CD14-positive monocyte (primary cell): Measurements from ENCODE around the gene ELF3. TPM values are rescaled to one million over a fixed set of nuclear protein-coding genes. Genes with fewer than 3 reads are reported as not detected.
"Not testable (repeated sequence)": the region's sequence is repeated elsewhere in the genome, so short reads cannot be mapped to it uniquely, and the experiment has no call there.

Experiments used
- DNase-seq, 3 donors: peaks; one replicate each; pipeline ENCODE4 v3.0.0-alpha.2; 2011 to 2022
- H2AFZ ChIP-seq: 2 replicates; pipeline ENCODE4 v1.6.0; 2012; ENCODE audit warnings: mild to moderate bottlenecking, low read depth, low read length, inconsistent platforms; ENCODE audit not compliant: insufficient read depth, poor library complexity, severe bottlenecking
- H3K27ac ChIP-seq, 2 donors: 1 replicate in 1 of 2; 2 replicates in 1 of 2; pipeline ENCODE4 v1.5.1; 2012 to 2013; ENCODE audit warnings: low read length in 2 of 2, control low read depth in 1 of 2, inconsistent platforms in 1 of 2, low read depth in 1 of 2, mild to moderate bottlenecking in 1 of 2
- H3K27me3 ChIP-seq, 2 donors: one replicate each; pipeline versions ENCODE4 v1.6.0 to v1.6.1; 2011 to 2013; ENCODE audit warnings: low read length in 2 of 2; ENCODE audit not compliant: control insufficient read depth in 2 of 2, insufficient read depth in 2 of 2
- H3K36me3 ChIP-seq, 2 donors: replicated peaks in 1 of 2; 1 replicate in 1 of 2; 2 replicates in 1 of 2; pipeline versions ENCODE4 v1.5.1 to v1.6.1; 2012 to 2013; ENCODE audit warnings: low read length in 2 of 2, control low read depth in 1 of 2, inconsistent platforms in 1 of 2, mild to moderate bottlenecking in 1 of 2; ENCODE audit not compliant: insufficient read depth in 2 of 2, control insufficient read depth in 1 of 2
- H3K4me1 ChIP-seq, 2 donors: 1 replicate in 1 of 2; 2 replicates in 1 of 2; pipeline versions ENCODE4 v1.5.1 to v1.6.1; 2012 to 2013; ENCODE audit warnings: low read length in 2 of 2, control low read depth in 1 of 2, inconsistent platforms in 1 of 2, mild to moderate bottlenecking in 1 of 2, moderate library complexity in 1 of 2; ENCODE audit not compliant: insufficient read depth in 2 of 2, control insufficient read depth in 1 of 2
- H3K4me2 ChIP-seq: replicated peaks from 2 replicates; pipeline ENCODE3; 2012; ENCODE audit warnings: low read length, moderate library complexity, mild to moderate bottlenecking; ENCODE audit not compliant: poor library complexity, severe bottlenecking; ENCODE audit errors: extremely low read depth
- H3K4me3 ChIP-seq, 3 experiments: fragments of 200-600 bp in 1 of 3; sonication (generic) in 1 of 3; replicated peaks in 1 of 3; 1 replicate in 2 of 3; 2 replicates in 1 of 3; pipeline ENCODE4 v1.5.1; 2011 to 2013; ENCODE audit warnings: low read length in 3 of 3, mild to moderate bottlenecking in 3 of 3, control low read depth in 2 of 3, low read depth in 2 of 3, inconsistent platforms in 1 of 3, moderate library complexity in 1 of 3
- H3K79me2 ChIP-seq: 2 replicates; pipeline ENCODE4 v1.6.0; 2012; ENCODE audit warnings: mild to moderate bottlenecking, control low read depth, inconsistent platforms, low read length, moderate library complexity; ENCODE audit not compliant: insufficient read depth
- H3K9ac ChIP-seq: 2 replicates; pipeline ENCODE4 v1.6.0; 2017; ENCODE audit warnings: low read length, mild to moderate bottlenecking; ENCODE audit not compliant: insufficient read depth, poor library complexity, severe bottlenecking
- H3K9me3 ChIP-seq, 2 donors: replicated peaks in 1 of 2; 1 replicate in 1 of 2; 2 replicates in 1 of 2; pipeline versions ENCODE4 v1.5.1 to v1.6.1; 2012 to 2013; ENCODE audit warnings: low read length in 2 of 2, control low read depth in 1 of 2; ENCODE audit not compliant: control insufficient read depth in 1 of 2, insufficient read depth in 1 of 2
- H4K20me1 ChIP-seq: 2 replicates; pipeline ENCODE4 v1.6.0; 2012; ENCODE audit warnings: mild to moderate bottlenecking, low read length, control low read depth, moderate library complexity; ENCODE audit not compliant: insufficient read depth
- H3K27ac Mint-ChIP-seq, 7 donors: one replicate each; pipeline ENCODE4 v1.8.0; 2020; ENCODE audit warnings: mild to moderate bottlenecking in 7 of 7, mixed read lengths in 7 of 7, moderate library complexity in 6 of 7, inconsistent platforms in 2 of 7
- H3K27me3 Mint-ChIP-seq, 3 donors: one replicate each; pipeline ENCODE4 v1.8.0; 2021 to 2022; ENCODE audit warnings: low read depth in 3 of 3, mild to moderate bottlenecking in 3 of 3, mixed read lengths in 3 of 3, moderate library complexity in 3 of 3, inconsistent platforms in 1 of 3
- H3K36me3 Mint-ChIP-seq, 2 donors: one replicate each; pipeline ENCODE4 v1.8.0; 2020; ENCODE audit warnings: mixed read lengths in 2 of 2, inconsistent platforms in 1 of 2, mild to moderate bottlenecking in 1 of 2
- H3K4me1 Mint-ChIP-seq: one replicate; pipeline ENCODE4 v1.8.0; 2020; ENCODE audit warnings: mild to moderate bottlenecking, mixed read lengths
- H3K4me3 Mint-ChIP-seq, 2 donors: one replicate each; pipeline ENCODE4 v1.8.0; 2020; ENCODE audit warnings: mild to moderate bottlenecking in 2 of 2, mixed read lengths in 2 of 2, moderate library complexity in 1 of 2
- H3K9me3 Mint-ChIP-seq, 7 donors: one replicate each; pipeline ENCODE4 v1.8.0; 2020 to 2022; ENCODE audit warnings: mixed read lengths in 7 of 7, mild to moderate bottlenecking in 6 of 7, moderate library complexity in 6 of 7, inconsistent platforms in 2 of 7
- WGBS: methylation state at CpG from one replicate; pipeline ENCODE4 v1.1.5; 2013; ENCODE audit warnings: missing lambda C conversion rate; ENCODE audit not compliant: insufficient coverage; 5-methylcytosine and 5-hydroxymethylcytosine counted together
- intact Hi-C, 2 donors: fragments of 100-400 bp; cut with micrococcal nuclease; formaldehyde crosslinking; loops; one replicate each; pipeline versions ENCODE4 v1.15.0 to v1.15.1; 2023
- polyA plus RNA-seq, 3 donors: library from polyadenylated mRNA; depleted of rRNA in 1 of 3; unstranded in 2 of 3; stranded (reverse) in 1 of 3; fragments of 300-500 nt in 2 of 3; fragments of >200 nt in 1 of 3; fragmentation: Illumina TruSeq in 2 of 3; gene quantifications; 1 replicate in 2 of 3; 2 replicates in 1 of 3; pipeline ENCODE4 v1.2.3, GENCODE V29; 2012 to 2021
- TF ChIP-seq, protein P1 (sequence below): fragments of 200-600 bp; IDR thresholded peaks from one replicate; pipeline ENCODE4 v1.8.0; 2022; ENCODE audit warnings: antibody characterized with exemption, mild to moderate bottlenecking

ELF3 gene
- polyA plus RNA-seq, 3 donors, result 10.2 TPM; not detected in 2

DNA sequence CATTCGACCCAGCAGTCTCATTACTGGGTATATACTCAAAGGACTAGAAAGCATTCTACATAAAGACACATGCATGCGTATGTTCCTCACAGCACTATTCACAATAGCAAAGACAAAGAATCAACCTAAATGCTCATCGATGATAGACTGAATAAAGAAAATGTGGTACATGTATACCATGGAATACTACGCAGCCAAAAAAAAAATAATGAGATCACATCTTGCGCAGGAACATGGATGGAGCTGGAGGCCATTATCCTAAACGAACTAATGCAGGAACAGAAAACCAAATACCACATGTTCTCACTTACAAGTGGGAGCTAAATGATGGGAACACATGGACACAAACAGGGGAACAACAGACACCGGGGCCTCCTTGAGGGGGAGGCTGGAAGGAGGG lies 43.7 kb downstream of the ELF3 start:
- Mint-ChIP-seq H3K4me3 (no peak overlapping the region), H3K27me3 (peaks cover 3 to 17% (median 11%) of the 10 kb centered on the region in 3 donors), H3K9me3 (no peaks in the 10 kb centered on the region), H3K27ac (no peak overlapping the region), H3K36me3 (no peaks in the 10 kb centered on the region), H3K4me1 (no peaks in the 10 kb centered on the region)
- Histone ChIP-seq H3K27me3 (no peaks in the 10 kb centered on the region), H2AFZ (no peak overlapping the region), H3K4me3 (no peak overlapping the region), H3K27ac (no peak overlapping the region), H3K9ac (no peak overlapping the region), H3K4me1 (no peaks in the 10 kb centered on the region), H3K4me2 (no peak overlapping the region), H3K9me3 (no peaks in the 10 kb centered on the region), H4K20me1 (no peaks in the 10 kb centered on the region), H3K36me3 (no peaks in the 10 kb centered on the region), H3K79me2 (no peaks in the 10 kb centered on the region)
- WGBS, result no CpG with 5 or more reads among the region's 7 CpGs
- TF ChIP-seq, protein P1, sequence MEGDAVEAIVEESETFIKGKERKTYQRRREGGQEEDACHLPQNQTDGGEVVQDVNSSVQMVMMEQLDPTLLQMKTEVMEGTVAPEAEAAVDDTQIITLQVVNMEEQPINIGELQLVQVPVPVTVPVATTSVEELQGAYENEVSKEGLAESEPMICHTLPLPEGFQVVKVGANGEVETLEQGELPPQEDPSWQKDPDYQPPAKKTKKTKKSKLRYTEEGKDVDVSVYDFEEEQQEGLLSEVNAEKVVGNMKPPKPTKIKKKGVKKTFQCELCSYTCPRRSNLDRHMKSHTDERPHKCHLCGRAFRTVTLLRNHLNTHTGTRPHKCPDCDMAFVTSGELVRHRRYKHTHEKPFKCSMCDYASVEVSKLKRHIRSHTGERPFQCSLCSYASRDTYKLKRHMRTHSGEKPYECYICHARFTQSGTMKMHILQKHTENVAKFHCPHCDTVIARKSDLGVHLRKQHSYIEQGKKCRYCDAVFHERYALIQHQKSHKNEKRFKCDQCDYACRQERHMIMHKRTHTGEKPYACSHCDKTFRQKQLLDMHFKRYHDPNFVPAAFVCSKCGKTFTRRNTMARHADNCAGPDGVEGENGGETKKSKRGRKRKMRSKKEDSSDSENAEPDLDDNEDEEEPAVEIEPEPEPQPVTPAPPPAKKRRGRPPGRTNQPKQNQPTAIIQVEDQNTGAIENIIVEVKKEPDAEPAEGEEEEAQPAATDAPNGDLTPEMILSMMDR, result no peak
- intact Hi-C loops, result no loop called here
- DNase-seq, result no peak

GRCh38 chr1:202054673-202055072 lies 44.3 kb downstream of the ELF3 start:
- H3K4me1 Mint-ChIP-seq, H3K4me3 Mint-ChIP-seq, H3K9ac ChIP-seq, H3K27ac ChIP-seq, H4K20me1 ChIP-seq, intact Hi-C loops, H3K4me3 ChIP-seq, H3K9me3 Mint-ChIP-seq, H3K4me1 ChIP-seq, H3K9me3 ChIP-seq, H3K27ac Mint-ChIP-seq, H2AFZ ChIP-seq, H3K79me2 ChIP-seq, DNase-seq, H3K4me2 ChIP-seq, H3K27me3 ChIP-seq, H3K36me3 Mint-ChIP-seq, H3K36me3 ChIP-seq: not testable (repeated sequence)
- no CpG with 5 or more reads among the region's 4 CpGs for WGBS
- H3K27me3 Mint-ChIP-seq, result peaks cover 3 to 14% (median 10%) of the 10 kb centered on the region in 3 donors
